ENCODE results near the gene POLR3G.

POLR3G gene

DNA sequence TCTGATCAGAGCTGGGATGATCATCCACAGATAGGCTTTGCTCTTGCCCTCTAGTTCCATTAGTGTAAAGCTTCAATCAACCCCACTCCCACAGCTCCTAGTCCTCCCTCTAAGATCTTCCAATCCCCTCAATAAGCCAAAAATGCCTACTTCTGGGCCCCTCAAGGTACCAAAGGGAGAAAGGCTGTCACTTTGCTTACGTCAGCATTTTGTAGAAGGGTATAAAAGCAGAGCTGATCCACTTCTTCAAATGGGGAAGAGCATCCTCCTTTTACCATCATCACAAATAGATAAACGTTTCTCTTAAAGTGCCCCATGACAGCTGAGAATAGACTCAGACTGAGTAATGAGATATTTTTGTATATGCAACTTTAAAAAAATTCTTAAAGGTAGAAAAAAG, 70.8 kb downstream of the POLR3G start:
- H3K4me2 ChIP-seq (ENCODE audit: low read length), result no peak overlapping the region

DNA sequence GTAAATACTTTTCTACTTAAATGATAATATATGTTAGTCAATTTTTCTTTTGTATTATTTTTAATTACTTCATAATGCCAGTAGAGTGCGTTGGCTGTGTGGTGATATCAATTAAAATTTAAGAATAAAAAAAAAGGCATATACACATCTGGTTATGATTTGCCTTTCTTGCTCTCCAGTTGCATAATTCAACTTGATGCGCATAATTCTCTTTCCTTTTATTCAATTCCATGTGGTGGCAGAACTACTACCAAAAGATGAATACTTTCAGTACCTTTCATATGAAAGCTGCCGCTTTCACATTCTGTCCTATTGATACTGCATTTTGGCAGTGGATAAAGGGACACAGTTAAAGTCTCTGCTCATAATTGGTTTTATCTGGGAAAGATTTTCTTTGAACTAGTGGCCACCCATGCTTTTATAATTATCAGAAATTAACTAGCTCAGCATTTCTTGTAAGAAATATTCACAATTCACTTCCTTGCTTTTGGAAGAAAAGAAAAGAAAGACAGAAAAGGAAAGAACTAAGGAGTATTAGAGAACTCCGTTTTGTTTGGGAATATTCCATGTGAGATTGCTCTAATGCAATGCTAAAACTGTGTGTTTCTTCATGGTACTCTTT, 71.7 kb downstream of the POLR3G start:
- H3K9me2 ChIP-seq (ENCODE audit: low read depth, low read length), result no peaks in the 10 kb centered on the region
- no peaks in the 10 kb centered on the region for H3F3A ChIP-seq (ENCODE audit: insufficient read depth, low read length)
- no peaks in the 10 kb centered on the region for H3K9me3 ChIP-seq (ENCODE audit: low read length)
- no peaks in the 10 kb centered on the region for H3K79me2 ChIP-seq (ENCODE audit: insufficient read depth, low read length)
- H3K36me3 ChIP-seq (ENCODE audit: insufficient read depth, low read length), result no peaks in the 10 kb centered on the region
- H3K27ac ChIP-seq (ENCODE audit: low read depth, low read length, poor library complexity, severe bottlenecking), result no peak overlapping the region
- H3K4me1 ChIP-seq (ENCODE audit: insufficient read depth, low read length, severe bottlenecking), result no peaks in the 10 kb centered on the region
- H3K4me2 ChIP-seq (ENCODE audit: low read length), result no peak overlapping the region
- H3K4me3 ChIP-seq (ENCODE audit: low read depth, low read length, poor library complexity, severe bottlenecking), result no peak overlapping the region
- H2AFZ ChIP-seq (ENCODE audit: low read length), result no peak overlapping the region
- no peak overlapping the region for H3K9ac ChIP-seq (ENCODE audit: low read length)
- TF ChIP-seq, protein P1, sequence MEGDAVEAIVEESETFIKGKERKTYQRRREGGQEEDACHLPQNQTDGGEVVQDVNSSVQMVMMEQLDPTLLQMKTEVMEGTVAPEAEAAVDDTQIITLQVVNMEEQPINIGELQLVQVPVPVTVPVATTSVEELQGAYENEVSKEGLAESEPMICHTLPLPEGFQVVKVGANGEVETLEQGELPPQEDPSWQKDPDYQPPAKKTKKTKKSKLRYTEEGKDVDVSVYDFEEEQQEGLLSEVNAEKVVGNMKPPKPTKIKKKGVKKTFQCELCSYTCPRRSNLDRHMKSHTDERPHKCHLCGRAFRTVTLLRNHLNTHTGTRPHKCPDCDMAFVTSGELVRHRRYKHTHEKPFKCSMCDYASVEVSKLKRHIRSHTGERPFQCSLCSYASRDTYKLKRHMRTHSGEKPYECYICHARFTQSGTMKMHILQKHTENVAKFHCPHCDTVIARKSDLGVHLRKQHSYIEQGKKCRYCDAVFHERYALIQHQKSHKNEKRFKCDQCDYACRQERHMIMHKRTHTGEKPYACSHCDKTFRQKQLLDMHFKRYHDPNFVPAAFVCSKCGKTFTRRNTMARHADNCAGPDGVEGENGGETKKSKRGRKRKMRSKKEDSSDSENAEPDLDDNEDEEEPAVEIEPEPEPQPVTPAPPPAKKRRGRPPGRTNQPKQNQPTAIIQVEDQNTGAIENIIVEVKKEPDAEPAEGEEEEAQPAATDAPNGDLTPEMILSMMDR (IDR thresholded peaks at IDR 0.05; ENCODE audit: low read length), result no peak
- no peak for TF ChIP-seq EZH2 (IDR thresholded peaks at IDR 0.05; ENCODE audit: borderline replicate concordance, low read length)
- no peaks in the 10 kb centered on the region for H4K20me1 ChIP-seq (ENCODE audit: insufficient read depth, low read length)
- H3K27me3 ChIP-seq (ENCODE audit: insufficient read depth, low read length), result no peaks in the 10 kb centered on the region

More for the DNA sequence above, 70.8 kb downstream of the POLR3G start:
- Histone ChIP-seq H3K27me3 (ENCODE audit: insufficient read depth, low read length) (no peaks in the 10 kb centered on the region), H3K9me2 (ENCODE audit: low read depth, low read length) (no peaks in the 10 kb centered on the region), H3K36me3 (ENCODE audit: insufficient read depth, low read length) (no peaks in the 10 kb centered on the region), H3K4me3 (ENCODE audit: low read depth, low read length, poor library complexity, severe bottlenecking) (no peak overlapping the region), H3K4me1 (ENCODE audit: insufficient read depth, low read length, severe bottlenecking) (no peaks in the 10 kb centered on the region), H3K79me2 (ENCODE audit: insufficient read depth, low read length) (no peaks in the 10 kb centered on the region), H3K27ac (ENCODE audit: low read depth, low read length, poor library complexity, severe bottlenecking) (no peak overlapping the region), H4K20me1 (ENCODE audit: insufficient read depth, low read length) (no peaks in the 10 kb centered on the region), H3F3A (ENCODE audit: insufficient read depth, low read length) (no peaks in the 10 kb centered on the region), H2AFZ (ENCODE audit: low read length) (no peak overlapping the region), H3K9ac (ENCODE audit: low read length) (no peak overlapping the region), H3K9me3 (ENCODE audit: low read length) (no peaks in the 10 kb centered on the region)
- no peak for TF ChIP-seq EZH2 (IDR thresholded peaks at IDR 0.05; ENCODE audit: borderline replicate concordance, low read length)
- TF ChIP-seq, protein P1 (IDR thresholded peaks at IDR 0.05; ENCODE audit: low read length), result no peak

- Histone ChIP-seq H3K36me3 (ENCODE audit: insufficient read depth, low read length) (no peaks in the 10 kb centered on the region), H2AFZ (ENCODE audit: low read length) (no peak overlapping the region), H3K27me3 (ENCODE audit: insufficient read depth, low read length) (no peaks in the 10 kb centered on the region), H3K9ac (ENCODE audit: low read length) (no peak overlapping the region), H3F3A (ENCODE audit: insufficient read depth, low read length) (no peaks in the 10 kb centered on the region), H4K20me1 (ENCODE audit: insufficient read depth, low read length) (no peaks in the 10 kb centered on the region), H3K4me1 (ENCODE audit: insufficient read depth, low read length, severe bottlenecking) (no peaks in the 10 kb centered on the region), H3K9me3 (ENCODE audit: low read length) (no peaks in the 10 kb centered on the region), H3K4me2 (ENCODE audit: low read length) (no peak overlapping the region), H3K9me2 (ENCODE audit: low read depth, low read length) (no peaks in the 10 kb centered on the region), H3K79me2 (ENCODE audit: insufficient read depth, low read length) (no peaks in the 10 kb centered on the region), H3K27ac (ENCODE audit: low read depth, low read length, poor library complexity, severe bottlenecking) (no peak overlapping the region), H3K4me3 (ENCODE audit: low read depth, low read length, poor library complexity, severe bottlenecking) (no peak overlapping the region)
- TF ChIP-seq, protein P1 (IDR thresholded peaks at IDR 0.05; ENCODE audit: low read length), result no peak
- no peak for TF ChIP-seq EZH2 (IDR thresholded peaks at IDR 0.05; ENCODE audit: borderline replicate concordance, low read length)
Observed at GRCh38 chr5:90547072-90547536, 72.4 kb downstream of the POLR3G start.

All from OCI-LY1 (cell line).